HT1080 (cell line): ENCODE data around the gene MAP3K9. TPM values are rescaled to one million over a fixed set of nuclear protein-coding genes. Genes with fewer than 3 reads are reported as not detected.
"Not testable (repeated sequence)": the region's sequence is repeated elsewhere in the genome, so short reads cannot be mapped to it uniquely, and the experiment has no call there.

Experiments
- DNase-seq: peaks from one replicate; pipeline ENCODE4 v3.0.0-alpha.2; 2015; ENCODE audit warnings: low read depth
- total RNA-seq: library from RNA; depleted of rRNA; stranded (reverse); fragments of >200 nt; shearing (Covaris generic); gene quantifications from 2 replicates; pipeline ENCODE4 v1.2.3, GENCODE V29; 2014

The MAP3K9 gene
- total RNA-seq, 1 experiment from 2014 or later, result 3.6 TPM

- no peak for DNase-seq
These were observed 84.4 kb downstream of the MAP3K9 start for GRCh38 chr14:70724944-70725343.

DNA sequence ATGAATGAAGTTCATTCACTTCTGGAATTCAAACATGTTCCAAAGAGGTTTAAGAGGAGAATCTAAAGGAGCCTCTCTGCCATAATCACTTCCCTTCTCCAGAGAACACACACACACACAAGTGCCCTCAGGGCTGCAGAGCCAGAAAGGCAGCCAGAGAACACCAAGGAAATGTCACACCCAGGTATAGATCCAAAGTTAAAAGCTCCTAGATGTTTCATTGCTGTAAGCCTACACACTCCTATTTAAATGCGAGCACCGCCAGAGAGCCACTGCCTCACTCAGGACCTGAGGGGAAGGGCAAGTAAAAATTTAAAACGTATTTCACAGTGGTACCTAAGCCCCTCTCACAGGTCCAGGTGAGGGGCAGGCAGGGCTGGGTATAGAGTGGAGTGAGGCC lies 85.2 kb downstream of the MAP3K9 start:
- DNase-seq, result no peak

DNA sequence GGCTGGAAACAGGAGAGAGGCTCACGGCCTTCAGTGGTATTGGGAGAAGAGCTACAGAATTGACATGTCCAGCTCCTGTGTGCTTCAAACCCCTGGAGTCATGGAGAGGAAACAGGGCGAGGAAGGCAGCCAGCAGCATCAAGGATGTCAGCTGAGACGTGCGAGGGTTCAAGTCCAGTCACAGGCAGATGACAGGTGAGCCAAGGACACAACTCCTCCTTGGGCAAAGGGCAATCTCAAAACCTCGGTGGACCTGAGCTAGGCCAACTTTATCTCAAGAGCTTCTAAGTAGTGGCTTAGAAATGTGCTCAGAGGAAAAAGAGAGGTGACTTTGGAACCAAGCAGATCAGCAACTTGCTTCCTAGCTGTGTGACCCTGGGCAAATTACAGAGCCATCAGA lies 86.0 kb downstream of the MAP3K9 start:
- DNase-seq, result no peak

DNA sequence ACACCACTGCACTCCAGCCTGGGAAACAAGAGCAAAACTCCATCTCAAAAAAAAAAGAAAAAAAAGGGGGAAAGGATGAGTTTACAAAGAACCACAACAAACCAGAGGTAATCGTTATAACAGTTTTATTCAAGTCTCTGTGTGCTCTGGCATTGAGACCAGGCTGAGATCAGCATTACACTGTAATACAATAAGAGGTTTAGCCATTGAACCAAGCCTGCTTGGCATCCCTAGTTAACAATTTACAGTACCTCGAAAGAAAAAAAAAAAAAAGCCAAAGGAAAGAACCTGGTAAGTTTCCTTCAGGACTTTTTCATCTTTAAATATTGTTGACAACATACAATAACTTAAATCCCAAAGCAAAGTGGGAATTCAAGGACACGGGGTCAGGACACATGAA lies 86.9 kb downstream of the MAP3K9 start:
- DNase-seq, result no peak

GRCh38 chr14:70721542-70721941 lies 87.8 kb downstream of the MAP3K9 start:
- DNase-seq, result peak; percentile 47

DNA sequence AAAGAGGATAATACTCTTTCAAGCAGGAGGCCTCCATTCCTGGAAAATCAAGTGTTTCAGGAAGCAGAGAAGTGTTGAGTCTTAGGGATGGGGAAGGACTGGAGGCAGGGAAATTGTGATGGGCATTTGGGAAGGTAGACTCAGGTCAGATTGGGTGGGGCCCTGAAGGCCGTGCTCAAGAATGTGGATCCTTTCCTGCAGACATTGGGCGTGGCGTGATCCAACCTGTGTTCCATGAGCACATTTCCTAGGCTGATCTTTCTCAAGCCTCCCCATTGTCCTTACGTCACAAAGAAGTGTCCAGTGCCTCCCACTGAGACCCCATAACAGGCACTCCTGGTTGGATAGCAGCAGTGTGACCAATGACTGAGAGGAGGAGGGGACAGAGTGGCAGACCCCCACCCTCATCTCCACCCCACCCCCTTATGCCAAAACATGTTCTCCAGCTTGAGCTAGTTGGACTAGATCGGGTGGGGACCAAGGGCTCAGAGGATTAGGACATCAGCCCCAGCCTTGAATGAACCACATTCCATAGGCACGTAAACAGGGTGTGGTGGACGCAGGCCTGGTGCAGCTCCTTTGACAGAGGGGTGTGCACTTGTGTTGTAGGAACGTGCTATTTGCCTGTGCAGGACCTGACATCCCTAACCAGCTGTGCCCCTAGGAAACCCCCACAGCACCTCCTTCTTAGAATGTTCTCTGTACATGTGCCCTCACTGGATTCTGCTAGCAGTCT lies 90.8 kb downstream of the MAP3K9 start:
- DNase-seq, result no peak

DNA sequence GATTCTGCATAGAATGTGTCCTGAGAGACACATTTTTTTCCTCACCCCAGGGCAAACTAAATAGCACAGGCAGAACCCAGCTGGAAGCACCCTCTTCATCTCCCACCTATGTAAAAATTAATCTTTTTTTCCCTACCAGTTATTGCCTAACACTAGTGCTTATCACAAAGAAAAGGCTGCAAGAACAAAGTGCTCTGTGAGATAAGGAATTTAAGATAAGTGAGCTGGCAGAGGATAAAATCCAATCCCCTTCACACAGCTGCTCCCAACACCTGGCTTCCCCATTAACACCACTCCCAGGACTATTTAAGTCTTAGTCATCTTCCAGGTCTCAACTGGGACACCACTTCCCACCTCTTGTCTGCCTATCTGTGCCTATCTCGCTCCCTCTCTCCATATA lies 92.4 kb downstream of the MAP3K9 start:
- no peak for DNase-seq

DNA sequence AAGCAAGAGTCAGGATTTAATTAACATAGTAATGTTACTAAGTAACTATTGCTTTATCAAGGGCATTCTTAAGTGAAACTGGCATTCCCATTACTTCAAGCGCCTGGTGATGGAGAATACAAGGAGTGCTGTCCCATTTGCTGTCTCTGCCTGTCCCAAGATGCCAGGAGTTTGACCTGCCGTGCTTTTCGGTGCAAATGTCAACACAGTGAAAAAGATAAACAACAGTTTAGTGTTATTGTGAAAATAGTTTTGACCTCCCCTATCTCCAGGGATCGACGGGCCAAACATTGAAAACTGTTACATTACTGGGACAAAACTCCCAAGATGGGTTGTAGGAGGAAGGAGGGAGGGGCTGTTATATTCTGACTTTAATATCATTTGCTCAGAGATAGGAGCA lies 92.8 kb downstream of the MAP3K9 start:
- no peak for DNase-seq

DNA sequence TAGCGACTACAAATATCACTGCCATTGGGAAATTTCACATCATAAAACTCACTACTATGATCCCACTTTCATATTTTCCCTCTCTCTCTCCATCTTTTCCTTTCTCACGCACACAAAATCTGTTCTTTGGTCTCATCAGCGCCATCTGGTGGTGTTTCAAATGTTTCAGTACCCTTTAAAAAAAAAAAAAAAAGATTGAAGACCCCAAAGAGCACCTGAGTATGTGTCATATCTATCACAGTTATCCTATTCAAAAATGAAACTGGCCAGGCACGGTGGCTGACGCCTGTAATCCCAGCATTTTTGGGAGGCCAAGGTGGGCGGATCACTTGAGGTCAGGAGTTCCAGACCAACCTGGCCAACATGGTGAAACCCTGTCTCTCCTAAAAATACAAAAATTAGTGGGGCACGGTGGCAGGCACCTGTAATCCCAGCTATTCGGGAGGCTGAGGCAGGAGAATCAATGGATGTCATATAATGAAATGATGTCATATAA lies 95.2 kb downstream of the MAP3K9 start:
- DNase-seq, result peak; percentile 83

DNA sequence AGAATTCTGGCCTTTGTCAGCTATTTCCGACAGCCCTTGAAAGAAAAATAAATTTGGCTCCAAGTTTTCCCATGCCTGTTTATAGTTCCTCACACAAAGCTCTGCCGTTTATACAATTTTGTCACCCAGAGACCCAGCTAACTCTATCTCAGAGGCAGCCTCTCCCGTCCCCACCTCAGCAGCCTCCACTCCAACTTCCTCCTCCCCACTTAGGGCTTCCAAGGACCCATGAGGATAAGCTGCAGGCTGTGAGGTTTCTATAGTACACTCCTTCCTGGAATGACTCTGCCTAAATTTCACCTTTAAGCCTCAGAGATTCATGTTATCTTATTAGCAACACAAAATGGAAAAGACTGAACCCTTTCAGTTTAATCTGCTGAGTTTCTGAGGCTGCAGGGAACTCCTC lies 95.8 kb downstream of the MAP3K9 start:
- no peak for DNase-seq

DNA sequence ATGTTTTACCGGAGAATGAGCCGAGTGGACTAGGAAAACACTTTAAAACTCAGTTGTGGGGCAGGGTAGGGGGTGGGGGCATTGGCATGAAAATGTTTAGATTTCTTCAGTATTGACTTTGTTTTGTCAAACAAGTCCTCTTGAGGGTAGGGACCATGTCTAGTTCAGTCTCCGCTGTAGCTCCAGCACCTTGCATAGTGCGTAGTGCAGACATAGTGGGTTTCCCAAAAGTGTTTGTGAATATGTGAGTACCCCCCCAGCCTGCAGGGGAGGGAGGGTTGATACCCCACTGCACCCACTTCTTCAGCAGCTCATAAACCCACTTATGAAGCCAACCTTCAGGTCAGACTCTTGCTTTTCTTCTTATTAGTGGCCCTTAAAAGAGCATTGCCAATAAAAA lies 96.2 kb downstream of the MAP3K9 start:
- DNase-seq, result no peak

DNA sequence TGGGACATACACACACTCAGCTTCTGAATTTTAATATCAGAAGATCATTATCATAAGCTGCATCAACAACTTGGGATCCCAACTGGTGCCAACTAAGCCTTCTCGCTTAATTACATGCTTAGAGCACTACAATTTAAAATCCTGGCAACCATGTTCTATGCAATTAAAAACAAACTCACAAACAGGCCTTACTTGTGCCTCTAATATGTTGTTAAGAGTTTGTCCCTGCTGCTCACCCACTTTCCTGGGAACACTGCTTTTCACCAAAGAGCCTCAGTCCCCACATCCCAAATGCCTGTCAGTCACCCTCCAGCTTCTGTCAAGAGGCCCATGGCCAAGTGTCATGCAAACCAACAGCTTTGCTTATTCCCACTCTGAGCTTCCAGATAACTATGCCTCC lies 97.9 kb downstream of the MAP3K9 start:
- DNase-seq, result no peak

- peak; percentile 36 for DNase-seq
These were observed 99.5 kb downstream of the MAP3K9 start for GRCh38 chr14:70709726-70710382.

GRCh38 chr14:70708717-70709570 lies 100.4 kb downstream of the MAP3K9 start:
- DNase-seq, result no peak

GRCh38 chr14:70707138-70708038 lies 101.9 kb downstream of the MAP3K9 start:
- peak; percentile 91 for DNase-seq

DNA sequence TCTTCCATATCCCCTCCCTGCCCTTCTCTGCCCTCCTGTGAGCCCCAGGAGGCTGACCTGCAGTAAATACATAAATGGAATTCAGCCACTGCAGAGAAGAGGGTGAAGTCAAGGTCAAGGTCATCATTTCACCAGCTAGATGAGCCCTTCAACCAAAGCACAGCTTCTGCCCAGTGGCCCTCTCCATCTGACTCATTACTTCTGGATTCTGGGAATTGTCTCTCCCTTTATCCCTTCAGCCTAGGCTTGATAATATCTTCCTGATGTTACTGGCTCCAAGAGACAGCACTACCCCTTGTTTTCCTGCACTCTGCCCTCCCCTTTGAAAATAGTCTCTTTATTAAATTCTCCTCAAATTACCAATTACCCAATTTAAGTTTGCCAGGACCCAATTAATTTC lies 103.1 kb downstream of the MAP3K9 start:
- DNase-seq, result peak; percentile 29

- DNase-seq, result no peak
These were observed 104.4 kb downstream of the MAP3K9 start for GRCh38 chr14:70704960-70705359.

DNA sequence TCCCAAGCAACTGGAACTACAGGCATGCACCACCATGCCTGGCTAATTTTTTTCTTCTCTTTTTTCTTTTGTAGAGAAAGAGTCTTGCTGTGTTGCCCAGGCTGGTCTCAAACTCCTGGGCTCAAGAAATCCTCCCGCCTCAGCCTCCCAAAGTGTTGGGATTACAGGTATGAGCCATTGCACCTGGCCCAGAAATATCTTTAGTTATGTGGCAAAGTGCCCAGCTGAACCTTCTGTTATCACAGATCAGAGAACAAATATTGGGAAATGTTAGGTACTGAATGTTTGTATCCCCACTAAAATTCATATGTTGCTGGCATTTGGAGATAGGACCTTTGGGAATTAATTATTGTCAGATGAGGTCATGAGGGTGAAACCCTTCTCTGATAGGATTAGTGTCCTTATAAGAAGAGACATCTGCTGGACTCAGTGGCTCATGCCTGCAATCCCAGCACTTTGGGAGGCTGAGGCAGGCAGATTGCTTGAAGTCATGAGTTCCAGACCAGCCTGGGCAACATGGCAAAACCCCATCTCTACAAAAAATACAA lies 105.6 kb downstream of the MAP3K9 start:
- not testable (repeated sequence) for DNase-seq

GRCh38 chr14:70702161-70702560 lies 107.2 kb downstream of the MAP3K9 start:
- no peak for DNase-seq

GRCh38 chr14:70701610-70702009 lies 107.7 kb downstream of the MAP3K9 start:
- no peak for DNase-seq
